Ammon's horn (tissue), 1 donor: ENCODE measurements around the gene WASHC2A.
"Not testable (repeated sequence)": the region's sequence is repeated elsewhere in the genome, so short reads cannot be mapped to it uniquely, and the experiment has no call there.

Experiments
- DNase-seq: peaks from one replicate; pipeline ENCODE4 v3.0.0-alpha.2; 2016; ENCODE audit warnings: low spot score

The WASHC2A gene

GRCh38 chr10:50067546-50068351 lies at the start of gene WASHC2A:
TSS of gene WASHC2A (plus strand) at chr10:50067954. CDS start at chr10:50068006, 52 bp downstream.
- peak; percentile 84 for DNase-seq

- DNase-seq, result not testable (repeated sequence)
Observed at GRCh38 chr10:50019279-50019678, 48.5 kb upstream of the WASHC2A start.

- DNase-seq, result not testable (repeated sequence)
Observed at GRCh38 chr10:50020451-50021024, 47.2 kb upstream of the WASHC2A start.

- DNase-seq, result no peak
Observed at GRCh38 chr10:50021646-50022045, 46.1 kb upstream of the WASHC2A start.

- DNase-seq, result not testable (repeated sequence)
Observed at GRCh38 chr10:50024716-50025383, 42.9 kb upstream of the WASHC2A start.

GRCh38 chr10:50025627-50026026 lies 42.1 kb upstream of the WASHC2A start:
- DNase-seq, result no peak

- no peak for DNase-seq
Observed at GRCh38 chr10:50027195-50027594, 40.6 kb upstream of the WASHC2A start.

GRCh38 chr10:50033481-50033880 lies 34.3 kb upstream of the WASHC2A start:
- no peak for DNase-seq

GRCh38 chr10:50035337-50035736 lies 32.4 kb upstream of the WASHC2A start:
- DNase-seq, result not testable (repeated sequence)

GRCh38 chr10:50044941-50045664 lies 22.7 kb upstream of the WASHC2A start:
- no peak for DNase-seq

- not testable (repeated sequence) for DNase-seq
Observed at GRCh38 chr10:50046457-50046856, 21.3 kb upstream of the WASHC2A start.

- not testable (repeated sequence) for DNase-seq
Observed at GRCh38 chr10:50047594-50047993, 20.2 kb upstream of the WASHC2A start.

GRCh38 chr10:50051995-50052660 lies 15.6 kb upstream of the WASHC2A start:
- not testable (repeated sequence) for DNase-seq

GRCh38 chr10:50052778-50053376 lies 14.9 kb upstream of the WASHC2A start:
- not testable (repeated sequence) for DNase-seq

- DNase-seq, result not testable (repeated sequence)
Observed at GRCh38 chr10:50055494-50056292, 12.1 kb upstream of the WASHC2A start.

GRCh38 chr10:50056654-50057053 lies 11.1 kb upstream of the WASHC2A start:
- DNase-seq, result not testable (repeated sequence)

GRCh38 chr10:50058727-50059126 lies 9.0 kb upstream of the WASHC2A start:
- DNase-seq, result not testable (repeated sequence)

- DNase-seq, result peak; percentile 3
Observed at GRCh38 chr10:50059946-50060345, 7.8 kb upstream of the WASHC2A start.

GRCh38 chr10:50061548-50061947 lies 6.2 kb upstream of the WASHC2A start:
- DNase-seq, result not testable (repeated sequence)

- no peak for DNase-seq
Observed at GRCh38 chr10:50063100-50063499, 4.7 kb upstream of the WASHC2A start.
